GM18858 (cell line): ENCODE measurements around the gene PTPN20.

Experiments used
- ATAC-seq: cut with Tn5 transposase; IDR thresholded peaks from one replicate; pipeline ENCODE4 v1.9.1; 2021; ENCODE audit not compliant: unreplicated experiment

Gene PTPN20

GRCh38 chr10:47031901-47032465, 120.8 kb downstream of the PTPN20 start:
- ATAC-seq, result no peak

- no peak for ATAC-seq
Observed at GRCh38 chr10:47033081-47033480, 121.9 kb downstream of the PTPN20 start.

- ATAC-seq, result no peak
Observed at GRCh38 chr10:47033541-47034270, 122.5 kb downstream of the PTPN20 start.

- no peak for ATAC-seq
Observed at GRCh38 chr10:47034441-47035051, 123.3 kb downstream of the PTPN20 start.

- no peak for ATAC-seq
Observed at GRCh38 chr10:47035171-47035818, 124.1 kb downstream of the PTPN20 start.

GRCh38 chr10:47035819-47036337, 124.7 kb downstream of the PTPN20 start:
- no peak for ATAC-seq

GRCh38 chr10:47036771-47037170, 125.5 kb downstream of the PTPN20 start:
- no peak for ATAC-seq

- no peak for ATAC-seq
Observed at GRCh38 chr10:47037654-47038425, 126.6 kb downstream of the PTPN20 start.

GRCh38 chr10:47038881-47039561, 127.8 kb downstream of the PTPN20 start:
- no peak for ATAC-seq

GRCh38 chr10:47039562-47039913, 128.3 kb downstream of the PTPN20 start:
- ATAC-seq, result no peak

GRCh38 chr10:47040041-47040491, 128.8 kb downstream of the PTPN20 start:
- ATAC-seq, result no peak

GRCh38 chr10:47040681-47041080, 129.5 kb downstream of the PTPN20 start:
- ATAC-seq, result no peak

GRCh38 chr10:47041396-47042198, 130.4 kb downstream of the PTPN20 start:
- ATAC-seq, result no peak

- no peak for ATAC-seq
Observed at GRCh38 chr10:47042199-47042473, 130.9 kb downstream of the PTPN20 start.

- ATAC-seq, result no peak
Observed at GRCh38 chr10:47042780-47043750, 131.8 kb downstream of the PTPN20 start.

GRCh38 chr10:47043928-47044538, 132.8 kb downstream of the PTPN20 start:
- no peak for ATAC-seq

GRCh38 chr10:47044741-47045140, 133.5 kb downstream of the PTPN20 start:
- no peak for ATAC-seq

GRCh38 chr10:47045331-47045861, 134.2 kb downstream of the PTPN20 start:
- no peak for ATAC-seq
